ENCODE data around the gene PODXL2. TPM values are rescaled to one million over a fixed set of nuclear protein-coding genes. Genes with fewer than 3 reads are reported as not detected.

Gene PODXL2
- total RNA-seq, 4 donors from 2014 or later = 1.5 to 3.2 (median 2.0) TPM

- intact Hi-C loops (cut with DNase I; ENCODE audit: low total_unique reads) = loop anchor here (1.0 kb wide), 1 partner anchor 16 kb away; the partner anchor contains the start of gene ABTB1
Observed at GRCh38 chr3:127688416-127689265, 59.7 kb downstream of the PODXL2 start.

DNA sequence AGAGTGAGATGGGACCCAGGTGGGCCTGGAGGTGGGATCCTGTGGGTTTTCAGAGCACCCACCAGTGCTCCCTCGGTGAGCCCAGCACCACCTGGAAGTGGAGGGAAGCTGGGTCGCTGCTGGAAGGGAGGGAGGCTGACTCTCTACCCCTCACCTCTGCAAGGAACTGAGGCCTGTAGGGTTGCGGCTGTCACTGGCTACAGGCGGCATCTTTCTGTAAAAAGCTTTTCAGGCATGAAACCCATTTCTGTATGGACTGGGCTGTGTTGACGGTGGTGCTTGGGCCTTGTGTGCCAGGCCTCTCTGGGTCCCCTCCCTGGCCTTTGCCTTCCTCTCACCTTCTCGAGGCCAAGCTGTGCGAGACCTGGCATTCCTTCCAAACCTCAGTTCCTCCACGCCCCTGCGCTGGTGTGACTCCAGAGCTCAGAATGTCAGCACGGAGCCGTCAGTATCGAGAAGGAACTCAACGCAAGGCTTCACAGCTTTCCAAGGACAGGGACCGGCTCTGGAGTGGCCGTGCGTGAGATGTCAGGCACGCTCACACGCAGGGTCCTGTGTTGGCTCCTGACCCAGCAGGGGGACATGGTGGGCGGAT is 60.4 kb downstream of the PODXL2 start:
- peaks cover 22 to 23% of the 10 kb centered on the region in 2 donors for H3K4me1 ChIP-seq
- in situ Hi-C loops (cut with MboI; ENCODE audit: low sequenced_read_pairs in 4 of 4) (no loop called here), intact Hi-C loops (cut with DNase I; ENCODE audit: low total_unique reads) (no loop called here)
- TF ChIP-seq POLR2A (IDR thresholded peaks at IDR 0.05) = no peak
- TF ChIP-seq, protein P1, sequence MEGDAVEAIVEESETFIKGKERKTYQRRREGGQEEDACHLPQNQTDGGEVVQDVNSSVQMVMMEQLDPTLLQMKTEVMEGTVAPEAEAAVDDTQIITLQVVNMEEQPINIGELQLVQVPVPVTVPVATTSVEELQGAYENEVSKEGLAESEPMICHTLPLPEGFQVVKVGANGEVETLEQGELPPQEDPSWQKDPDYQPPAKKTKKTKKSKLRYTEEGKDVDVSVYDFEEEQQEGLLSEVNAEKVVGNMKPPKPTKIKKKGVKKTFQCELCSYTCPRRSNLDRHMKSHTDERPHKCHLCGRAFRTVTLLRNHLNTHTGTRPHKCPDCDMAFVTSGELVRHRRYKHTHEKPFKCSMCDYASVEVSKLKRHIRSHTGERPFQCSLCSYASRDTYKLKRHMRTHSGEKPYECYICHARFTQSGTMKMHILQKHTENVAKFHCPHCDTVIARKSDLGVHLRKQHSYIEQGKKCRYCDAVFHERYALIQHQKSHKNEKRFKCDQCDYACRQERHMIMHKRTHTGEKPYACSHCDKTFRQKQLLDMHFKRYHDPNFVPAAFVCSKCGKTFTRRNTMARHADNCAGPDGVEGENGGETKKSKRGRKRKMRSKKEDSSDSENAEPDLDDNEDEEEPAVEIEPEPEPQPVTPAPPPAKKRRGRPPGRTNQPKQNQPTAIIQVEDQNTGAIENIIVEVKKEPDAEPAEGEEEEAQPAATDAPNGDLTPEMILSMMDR (IDR thresholded peaks at IDR 0.05 in 4 of 5, conservative IDR thresholded peaks at IDR 0.05 in 1 of 5) = no peak
- no peaks in the 10 kb centered on the region for H3K9me3 ChIP-seq
- DNase-seq (peak in 1 of 2 donors; percentile 13), ATAC-seq (no peak)
- H3K27me3 ChIP-seq = no peaks in the 10 kb centered on the region
- H3K27ac ChIP-seq = peak overlapping the region; percentile 81 to 89 (median 86)
- H3K36me3 ChIP-seq = peaks cover 0 to 12% of the 10 kb centered on the region in 2 donors
- H3K4me3 ChIP-seq = no peak overlapping the region

More at GRCh38 chr3:127688416-127689265, 59.7 kb downstream of the PODXL2 start:
- H3K9me3 ChIP-seq = no peaks in the 10 kb centered on the region
- no peak overlapping the region for H3K4me3 ChIP-seq
- peaks cover 0 to 12% of the 10 kb centered on the region in 2 donors for H3K36me3 ChIP-seq
- H3K4me1 ChIP-seq = peaks cover 22 to 23% of the 10 kb centered on the region in 2 donors
- no peaks in the 10 kb centered on the region for H3K27me3 ChIP-seq
- peak overlapping the region; percentile 81 to 89 (median 86) for H3K27ac ChIP-seq
- no peak for TF ChIP-seq POLR2A (IDR thresholded peaks at IDR 0.05)
- DNase-seq (peak; percentile 60 to 87), ATAC-seq (peak; percentile 83 to 87)
- in situ Hi-C loops (cut with MboI; ENCODE audit: low sequenced_read_pairs in 4 of 4) = no loop called here

- in situ Hi-C loops (cut with MboI; ENCODE audit: low sequenced_read_pairs in 4 of 4) = no loop called here
- DNase-seq = peak in 1 of 2 donors; percentile 10
- H3K36me3 ChIP-seq = peaks cover 0 to 12% of the 10 kb centered on the region in 2 donors
Observed at GRCh38 chr3:127690106-127690505, 61.1 kb downstream of the PODXL2 start.

GRCh38 chr3:127690823-127691452 is 62.0 kb downstream of the PODXL2 start:
- in situ Hi-C loops (cut with MboI; ENCODE audit: low sequenced_read_pairs in 4 of 4) = no loop called here
- H3K27me3 ChIP-seq = no peaks in the 10 kb centered on the region
- no peak for DNase-seq
- H3K4me1 ChIP-seq = peaks cover 24 to 28% of the 10 kb centered on the region in 2 donors
- TF ChIP-seq POLR2A (IDR thresholded peaks at IDR 0.05) = no peak
- TF ChIP-seq, protein P1 (IDR thresholded peaks at IDR 0.05 in 4 of 5, conservative IDR thresholded peaks at IDR 0.05 in 1 of 5) = peak in 3 of 5 experiments; percentile 32 to 50 (median 47)
- no peaks in the 10 kb centered on the region for H3K9me3 ChIP-seq
- intact Hi-C loops (cut with DNase I; ENCODE audit: low total_unique reads) = no loop called here
- ATAC-seq = no peak
- peaks cover 0 to 12% of the 10 kb centered on the region in 2 donors for H3K36me3 ChIP-seq
- H3K4me3 ChIP-seq = no peak overlapping the region
- H3K27ac ChIP-seq = peak overlapping the region; percentile 81 to 89 (median 86)

More at GRCh38 chr3:127690106-127690505, 61.1 kb downstream of the PODXL2 start:
- Histone ChIP-seq H3K4me3 (no peak overlapping the region), H3K27me3 (no peaks in the 10 kb centered on the region), H3K9me3 (no peaks in the 10 kb centered on the region), H3K27ac (peak overlapping the region; percentile 81 to 89 (median 86)), H3K4me1 (peaks cover 22 to 28% of the 10 kb centered on the region in 2 donors)
- intact Hi-C loops (cut with DNase I; ENCODE audit: low total_unique reads) = no loop called here
- no peak for ATAC-seq
- no peak for TF ChIP-seq POLR2A (IDR thresholded peaks at IDR 0.05)
- TF ChIP-seq, protein P1 (IDR thresholded peaks at IDR 0.05 in 4 of 5, conservative IDR thresholded peaks at IDR 0.05 in 1 of 5) = no peak

Data from gastrocnemius medialis (tissue), 4 donors.